HG02571 (cell line): ENCODE measurements around the gene CD101.
A peak's percentile ranks its signal among the peaks of the same experiment; 100 is the strongest.
"Not testable (repeated sequence)": the region's sequence is repeated elsewhere in the genome, so short reads cannot be mapped to it uniquely, and the experiment has no call there.

Source experiments
- ATAC-seq: cut with Tn5 transposase; IDR thresholded peaks from one replicate; pipeline ENCODE4 v1.9.1; 2021; ENCODE audit warnings: mild to moderate bottlenecking, moderate library complexity; ENCODE audit not compliant: unreplicated experiment

Gene CD101

GRCh38 chr1:117001254-117001927 is at the start of gene CD101:
TSS of gene CD101 (plus strand) at chr1:117001760. CDS start at chr1:117001818, 58 bp downstream.
- peak; percentile 93 for ATAC-seq

GRCh38 chr1:116952738-116953275 is 48.8 kb upstream of the CD101 start:
- ATAC-seq: no peak

GRCh38 chr1:116954440-116954839 is 47.1 kb upstream of the CD101 start:
- ATAC-seq: no peak

- ATAC-seq: no peak
These were observed 45.2 kb upstream of the CD101 start for GRCh38 chr1:116956378-116956777.

GRCh38 chr1:116957646-116958045 is 43.9 kb upstream of the CD101 start:
- ATAC-seq: no peak

- ATAC-seq: no peak
These were observed 43.5 kb upstream of the CD101 start for GRCh38 chr1:116958110-116958509.

GRCh38 chr1:116958977-116959376 is 42.6 kb upstream of the CD101 start:
- no peak for ATAC-seq

- ATAC-seq: no peak
These were observed 40.0 kb upstream of the CD101 start for GRCh38 chr1:116961606-116962005.

GRCh38 chr1:116962987-116963639 is 38.4 kb upstream of the CD101 start:
- ATAC-seq: no peak

GRCh38 chr1:116966791-116967190 is 34.8 kb upstream of the CD101 start:
- no peak for ATAC-seq

GRCh38 chr1:116968724-116969123 is 32.8 kb upstream of the CD101 start:
- ATAC-seq: no peak

- ATAC-seq: no peak
These were observed 30.2 kb upstream of the CD101 start for GRCh38 chr1:116971258-116971860.

- ATAC-seq: no peak
These were observed 29.4 kb upstream of the CD101 start for GRCh38 chr1:116971965-116972673.

- ATAC-seq: no peak
These were observed 28.9 kb upstream of the CD101 start for GRCh38 chr1:116972674-116973030.

GRCh38 chr1:116980309-116980708 is 21.3 kb upstream of the CD101 start:
- not testable (repeated sequence) for ATAC-seq

- no peak for ATAC-seq
These were observed 20.0 kb upstream of the CD101 start for GRCh38 chr1:116981521-116982037.

GRCh38 chr1:116982319-116983004 is 19.1 kb upstream of the CD101 start:
- no peak for ATAC-seq

GRCh38 chr1:116983112-116983511 is 18.4 kb upstream of the CD101 start:
- no peak for ATAC-seq

GRCh38 chr1:116983678-116984077 is 17.9 kb upstream of the CD101 start:
- no peak for ATAC-seq

GRCh38 chr1:116984406-116985160 is 17.0 kb upstream of the CD101 start:
- no peak for ATAC-seq
